HL-60 (cell line): ENCODE measurements around the gene B9D1.

Experiments used
- DNase-seq, 2 experiments: peaks; one replicate each; pipeline ENCODE4 v3.0.0-alpha.2; 2010 to 2020; ENCODE audit warnings: low read depth in 1 of 2, low spot score in 1 of 2
- H3K27ac ChIP-seq: fragments of 250-450 bp; sonication (Bioruptor Pico); replicated peaks from 2 replicates; pipeline ENCODE4 v1.5.1; 2020; ENCODE audit warnings: mild to moderate bottlenecking, moderate library complexity
- H3K27me3 ChIP-seq: fragments of 250-450 bp; sonication (Bioruptor Pico); 2 replicates; pipeline ENCODE4 v1.5.1; 2021; ENCODE audit warnings: mild to moderate bottlenecking, moderate library complexity; ENCODE audit not compliant: insufficient read depth, poor library complexity, severe bottlenecking
- H3K4me3 ChIP-seq: replicated peaks from 2 replicates; pipeline ENCODE4 v1.5.1; 2011; ENCODE audit warnings: mild to moderate bottlenecking, control low read depth, low read length; ENCODE audit not compliant: insufficient read depth
- GABPA ChIP-seq: IDR thresholded peaks from 2 replicates; pipeline ENCODE4 v1.6.1; 2012; ENCODE audit warnings: low read depth
- POLR2AphosphoS5 ChIP-seq: IDR thresholded peaks from 2 replicates; pipeline ENCODE4 v1.6.1; 2012; ENCODE audit warnings: low read depth
- REST ChIP-seq: IDR thresholded peaks from 2 replicates; pipeline ENCODE4 v1.6.1; 2012; ENCODE audit warnings: low read depth; ENCODE audit not compliant: insufficient replicate concordance
- SPI1 ChIP-seq: IDR thresholded peaks from 2 replicates; pipeline ENCODE4 v1.6.1; 2012; ENCODE audit warnings: low read depth, mild to moderate bottlenecking, borderline replicate concordance
- TF ChIP-seq, protein P1 (sequence below): IDR thresholded peaks from one replicate; pipeline ENCODE4 v1.5.1; 2011; ENCODE audit warnings: low read length, control low read depth, inconsistent platforms; ENCODE audit not compliant: insufficient read depth

The B9D1 gene

DNA sequence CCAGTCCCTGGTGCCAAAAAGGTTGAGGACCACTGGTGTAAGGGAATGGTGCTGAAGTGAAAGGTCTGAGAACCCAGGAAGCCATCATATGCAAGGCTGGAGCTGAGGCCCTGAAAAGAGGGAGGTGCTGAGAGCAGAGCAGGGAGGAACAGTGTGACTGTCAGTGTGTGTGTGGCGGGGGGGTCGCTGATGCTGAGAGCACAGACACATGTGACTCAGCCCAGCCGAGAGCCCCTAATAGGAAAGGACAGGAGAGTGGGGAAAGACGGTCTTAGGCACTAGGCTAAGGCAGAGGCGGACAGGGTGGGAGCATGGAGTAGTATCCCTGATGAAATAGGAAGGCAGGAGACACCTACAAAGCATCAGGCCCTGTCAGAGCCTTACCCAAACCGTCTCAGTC is 1.2 kb downstream of the B9D1 start:
- DNase-seq, result no peak
- TF ChIP-seq REST (no peak), GABPA (no peak), POLR2AphosphoS5 (no peak), SPI1 (no peak)
- TF ChIP-seq, protein P1, sequence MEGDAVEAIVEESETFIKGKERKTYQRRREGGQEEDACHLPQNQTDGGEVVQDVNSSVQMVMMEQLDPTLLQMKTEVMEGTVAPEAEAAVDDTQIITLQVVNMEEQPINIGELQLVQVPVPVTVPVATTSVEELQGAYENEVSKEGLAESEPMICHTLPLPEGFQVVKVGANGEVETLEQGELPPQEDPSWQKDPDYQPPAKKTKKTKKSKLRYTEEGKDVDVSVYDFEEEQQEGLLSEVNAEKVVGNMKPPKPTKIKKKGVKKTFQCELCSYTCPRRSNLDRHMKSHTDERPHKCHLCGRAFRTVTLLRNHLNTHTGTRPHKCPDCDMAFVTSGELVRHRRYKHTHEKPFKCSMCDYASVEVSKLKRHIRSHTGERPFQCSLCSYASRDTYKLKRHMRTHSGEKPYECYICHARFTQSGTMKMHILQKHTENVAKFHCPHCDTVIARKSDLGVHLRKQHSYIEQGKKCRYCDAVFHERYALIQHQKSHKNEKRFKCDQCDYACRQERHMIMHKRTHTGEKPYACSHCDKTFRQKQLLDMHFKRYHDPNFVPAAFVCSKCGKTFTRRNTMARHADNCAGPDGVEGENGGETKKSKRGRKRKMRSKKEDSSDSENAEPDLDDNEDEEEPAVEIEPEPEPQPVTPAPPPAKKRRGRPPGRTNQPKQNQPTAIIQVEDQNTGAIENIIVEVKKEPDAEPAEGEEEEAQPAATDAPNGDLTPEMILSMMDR, result no peak
- H3K27me3 ChIP-seq, result no peaks in the 10 kb centered on the region
- no peak overlapping the region for H3K27ac ChIP-seq
- no peak overlapping the region for H3K4me3 ChIP-seq

GRCh38 chr17:19360772-19361171 is 1.8 kb downstream of the B9D1 start:
- Histone ChIP-seq H3K27ac (no peak overlapping the region), H3K27me3 (no peaks in the 10 kb centered on the region), H3K4me3 (no peak overlapping the region)
- no peak for TF ChIP-seq POLR2AphosphoS5
- no peak for TF ChIP-seq SPI1
- no peak for TF ChIP-seq GABPA
- no peak for TF ChIP-seq REST
- TF ChIP-seq, protein P1, result no peak
- no peak for DNase-seq

DNA sequence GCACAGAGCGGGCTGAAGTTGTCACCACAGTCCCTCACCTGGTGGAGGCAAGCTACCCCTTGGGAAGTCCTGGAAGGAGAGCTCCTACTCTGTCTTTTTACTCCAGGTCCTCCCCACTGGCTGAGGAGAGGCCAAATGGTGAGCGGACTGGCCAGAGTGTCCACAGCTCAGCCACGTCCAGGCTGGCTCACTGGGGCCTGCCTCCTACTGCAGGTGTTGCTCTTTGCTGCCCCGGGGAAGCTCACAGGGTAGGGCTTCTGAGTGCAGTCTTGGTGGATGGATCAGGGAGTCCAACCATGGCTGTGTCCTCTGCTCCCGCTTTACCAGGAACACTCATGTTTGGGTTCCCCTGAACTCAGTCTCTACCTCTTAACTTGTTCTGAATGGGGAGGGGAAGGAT is 2.7 kb downstream of the B9D1 start:
- no peak for TF ChIP-seq SPI1
- no peak for TF ChIP-seq GABPA
- no peak for TF ChIP-seq REST
- Histone ChIP-seq H3K27me3 (no peaks in the 10 kb centered on the region), H3K4me3 (no peak overlapping the region), H3K27ac (no peak overlapping the region)
- no peak for DNase-seq

DNA sequence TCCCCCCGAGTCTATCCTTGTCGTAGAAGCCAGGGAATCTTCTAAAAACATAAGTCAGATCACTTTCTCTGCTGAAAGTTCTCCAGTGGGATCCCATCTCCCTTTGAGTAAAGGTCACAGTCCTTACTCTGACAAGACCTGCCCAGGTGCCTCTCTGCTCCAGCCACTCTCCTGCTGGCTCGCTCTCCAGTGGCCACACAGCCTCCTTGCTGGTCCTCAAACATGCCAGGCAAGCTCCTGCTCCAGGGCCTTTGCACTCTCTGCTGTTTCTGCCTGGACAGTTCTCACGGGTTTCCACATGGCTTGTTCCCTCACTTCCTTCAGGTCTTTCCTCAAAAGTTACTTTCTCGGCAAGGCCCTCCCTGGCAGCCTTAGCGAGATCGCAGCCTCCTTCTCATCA is 3.4 kb downstream of the B9D1 start:
- DNase-seq, result no peak
- TF ChIP-seq POLR2AphosphoS5 (no peak), GABPA (no peak), REST (no peak), SPI1 (no peak)
- TF ChIP-seq, protein P1, result no peak
- H3K27me3 ChIP-seq, result no peaks in the 10 kb centered on the region
- H3K4me3 ChIP-seq, result no peak overlapping the region
- no peak overlapping the region for H3K27ac ChIP-seq
